A375 (cell line): ENCODE results near the gene FAM228B. TPM values are rescaled to one million over a fixed set of nuclear protein-coding genes. Genes with fewer than 3 reads are reported as not detected.

ENCODE experiments used
- total RNA-seq: library from RNA; depleted of rRNA; stranded (reverse); fragments of >200 nt; shearing (Covaris generic); gene quantifications from 2 replicates; pipeline ENCODE4 v1.2.3, GENCODE V29; 2014; rRNA removed

The FAM228B gene
- 2.5 and 3.2 TPM in 2 replicates for total RNA-seq

DNA sequence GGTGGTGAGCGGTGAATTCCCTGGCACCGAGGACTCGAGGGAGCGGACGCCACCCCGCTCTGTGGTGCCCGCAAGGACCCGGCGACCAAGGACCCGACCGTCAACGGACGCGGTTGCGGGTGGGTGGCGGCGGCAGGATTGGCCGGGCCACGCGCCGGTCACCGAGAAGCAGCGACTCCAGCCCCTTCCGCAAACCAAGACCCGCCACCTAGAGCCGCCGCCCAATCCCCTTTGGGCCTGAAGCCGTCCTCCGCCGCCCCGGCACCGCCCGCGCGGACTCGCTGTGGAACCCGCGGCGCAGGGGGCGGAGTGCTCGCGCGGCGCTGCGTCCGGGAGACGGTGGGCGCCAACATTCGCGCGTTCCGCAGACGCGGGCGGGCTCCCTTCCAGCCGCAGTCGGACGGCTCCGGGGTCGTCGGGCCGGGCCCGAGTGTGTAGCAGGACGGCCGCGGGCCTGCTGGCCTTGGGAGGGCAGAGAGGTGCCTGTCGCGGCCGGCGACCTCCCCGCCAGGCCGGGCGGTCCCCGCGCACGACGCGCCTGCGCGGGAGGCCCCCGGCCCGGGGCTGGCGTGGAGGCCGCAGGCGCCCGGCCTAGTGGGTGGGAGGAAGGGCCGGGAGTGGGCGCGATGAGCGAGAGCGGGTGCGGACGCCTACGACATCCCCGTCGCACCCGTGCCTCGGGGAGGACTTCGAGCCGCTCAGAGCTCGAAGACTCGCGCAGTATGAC, at the start of gene FAM228B, which contains the start of gene PFN4:
TSS of gene FAM228B (plus strand) at position 275 of the 727 bp plus-strand sequence. CDS start 893 bp downstream, outside the sequence.
TSS of gene PFN4 (minus strand) at position 140 of the 727 bp plus-strand sequence. CDS start 799 bp downstream, outside the sequence.

GRCh38 chr2:24075915-24076848, 47.1 kb upstream of the FAM228B start, which contains the start of gene SF3B6:
TSS of gene SF3B6 (minus strand) at chr2:24076326. CDS start at chr2:24076229, 97 bp downstream.

GRCh38 chr2:24084386-24085199, 38.7 kb upstream of the FAM228B start, which contains the start of gene TP53I3:
TSS of gene TP53I3 (minus strand) at chr2:24084834. CDS start at chr2:24084326, 508 bp downstream.

DNA sequence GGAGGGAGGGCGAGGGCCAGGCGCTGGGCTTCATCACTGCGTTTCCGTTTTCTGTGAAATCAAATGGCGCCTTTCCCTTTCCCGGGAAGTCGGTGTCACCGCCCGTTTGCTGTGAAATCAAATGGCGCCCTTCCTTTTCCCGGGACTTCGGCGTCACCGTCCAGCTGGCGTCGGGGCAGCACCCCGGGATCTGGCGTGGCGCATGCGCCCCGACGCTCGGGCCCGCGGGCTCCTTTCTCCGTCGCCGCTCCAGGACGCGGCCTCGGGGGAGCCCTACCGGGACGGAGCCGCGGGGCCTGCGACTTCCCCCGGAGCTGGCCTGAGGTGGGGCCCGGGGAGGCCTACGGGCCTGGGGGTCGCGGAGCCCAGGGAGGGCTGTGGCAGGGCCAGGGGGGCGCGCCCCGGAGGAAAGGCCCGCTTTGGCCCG, 51.6 kb downstream of the FAM228B start, which contains the start of gene FAM228A:
TSS of gene FAM228A (plus strand) at position 203 of the 427 bp plus-strand sequence. CDS start 428 bp downstream, outside the sequence.

Other genes starting within 250 kb of the FAM228B start
- gene ATAD2B, start 196.3 kb upstream of the FAM228B start, total RNA-seq: 5.7 and 7.9 TPM in 2 replicates
- 13.3 and 14.9 TPM in 2 replicates for gene UBXN2A, start 183.0 kb upstream of the FAM228B start, total RNA-seq
- 0.19 TPM in 1 of 2 replicates, not detected in the other for gene MFSD2B, start 113.4 kb upstream of the FAM228B start, total RNA-seq
- gene WDCP, start 76.1 kb upstream of the FAM228B start, total RNA-seq: 4.9 and 5.9 TPM in 2 replicates
- gene FKBP1B, start 73.7 kb upstream of the FAM228B start, total RNA-seq: 4.0 and 6.5 TPM in 2 replicates
- gene SF3B6, start 47.1 kb upstream of the FAM228B start, total RNA-seq: 192 and 221 TPM in 2 replicates
- gene TP53I3, start 38.6 kb upstream of the FAM228B start, total RNA-seq: 36.7 and 44.3 TPM in 2 replicates
- gene PFN4, start 135 bp upstream of the FAM228B start, total RNA-seq: 1.4 and 3.4 TPM in 2 replicates
- gene FAM228A, start 51.6 kb downstream of the FAM228B start, total RNA-seq: not detected in 2 replicates
- 20.5 and 40.2 TPM in 2 replicates for gene ITSN2, start 237.1 kb downstream of the FAM228B start, total RNA-seq